DMS153 treated with DMSO at 0.1 percent for 48 hours (cell line): Measurements from ENCODE around the gene MAP3K3.

Experiments
- DNase-seq: peaks from one replicate; lab custom pipeline; 2025; ENCODE audit not compliant: unreplicated experiment; lab: John Stamatoyannopoulos, UW

The MAP3K3 gene

DNA sequence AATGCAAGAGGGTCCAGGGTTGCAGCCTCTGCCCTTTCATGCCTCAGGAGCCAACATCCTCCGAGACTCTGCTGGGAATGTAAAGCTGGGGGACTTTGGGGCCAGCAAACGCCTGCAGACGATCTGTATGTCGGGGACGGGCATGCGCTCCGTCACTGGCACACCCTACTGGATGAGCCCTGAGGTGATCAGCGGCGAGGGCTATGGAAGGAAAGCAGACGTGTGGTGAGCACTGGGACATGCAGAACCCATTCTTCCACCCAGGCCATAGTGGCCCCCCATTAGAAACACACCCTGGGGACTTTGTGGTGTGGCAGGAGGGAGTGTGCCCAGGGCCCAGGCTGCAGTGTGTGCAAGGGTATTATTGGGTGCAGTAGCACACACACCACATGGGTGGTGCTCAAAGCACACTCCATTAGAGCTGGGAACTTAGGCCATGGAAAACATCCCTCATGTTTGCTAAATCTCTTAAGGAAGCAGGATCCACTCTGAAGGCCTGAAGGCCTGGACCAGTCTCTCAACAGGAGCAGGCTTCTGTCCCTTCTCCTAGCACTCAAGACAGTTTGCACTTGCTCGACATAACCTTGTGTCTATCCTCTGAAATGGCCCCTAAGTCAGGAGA lies 70.1 kb downstream of the MAP3K3 start:
- no peak for DNase-seq

- DNase-seq: no peak
These were observed 71.3 kb downstream of the MAP3K3 start for GRCh38 chr17:63693411-63694113.

GRCh38 chr17:63694229-63694949 lies 72.2 kb downstream of the MAP3K3 start:
- no peak for DNase-seq

DNA sequence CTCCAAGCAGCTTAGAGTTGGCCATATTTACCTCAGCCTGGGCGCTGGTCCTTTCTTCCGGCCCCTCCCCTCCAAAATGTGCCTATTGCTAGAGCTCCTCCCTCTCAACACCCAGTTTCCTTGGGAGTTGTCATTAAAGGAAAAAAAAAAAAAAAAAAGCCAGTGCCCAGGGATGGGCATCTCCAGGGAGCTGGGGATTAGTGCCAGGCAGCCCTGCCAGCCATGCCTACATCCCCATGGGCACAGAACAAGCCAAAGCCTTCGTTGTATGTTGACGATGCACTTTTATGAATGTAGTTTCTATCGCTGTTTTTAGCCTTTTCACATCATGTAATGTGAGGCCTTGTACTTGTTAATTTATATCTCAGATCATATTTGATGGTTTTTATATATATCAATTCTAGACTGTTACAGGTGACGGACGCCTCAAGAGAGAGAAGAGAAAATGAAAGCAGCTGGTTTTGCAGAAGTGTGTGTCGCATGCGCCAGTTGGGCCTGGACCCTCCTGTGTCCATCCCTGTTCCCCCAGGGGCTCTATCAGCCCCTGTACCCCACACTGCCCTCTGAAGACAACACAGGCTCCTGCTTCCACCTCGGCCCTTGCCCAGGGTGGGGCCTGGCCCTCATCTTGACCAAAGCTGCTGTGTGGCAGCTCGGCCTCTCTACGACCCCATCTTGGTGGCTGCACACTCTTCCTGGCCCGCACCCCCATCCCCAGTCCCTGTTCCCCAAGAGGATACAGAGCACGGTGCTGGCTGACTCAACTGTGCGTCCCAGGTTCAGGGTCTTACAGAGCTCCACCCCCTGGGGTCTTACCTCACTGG lies 72.9 kb downstream of the MAP3K3 start:
- DNase-seq: no peak

DNA sequence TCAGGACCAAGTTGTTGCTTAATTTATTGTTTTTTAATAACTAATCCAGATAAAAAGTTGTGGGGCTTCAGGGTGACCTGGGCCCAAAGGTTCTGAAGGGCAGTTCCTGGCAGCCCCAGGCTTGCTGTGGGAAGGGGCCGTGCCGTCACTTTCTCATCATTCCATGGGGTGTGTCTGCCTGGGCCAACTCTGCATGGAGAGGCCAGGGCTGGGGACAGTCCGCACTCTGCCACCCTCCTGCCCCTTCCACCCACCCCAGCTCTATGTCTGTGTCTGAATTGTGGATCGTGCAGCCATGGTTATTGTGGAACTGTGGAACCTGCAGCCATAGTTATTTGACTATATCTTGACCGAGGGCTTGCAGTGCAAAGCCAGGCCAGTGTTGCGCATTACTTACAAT lies 73.7 kb downstream of the MAP3K3 start:
- DNase-seq: no peak

DNA sequence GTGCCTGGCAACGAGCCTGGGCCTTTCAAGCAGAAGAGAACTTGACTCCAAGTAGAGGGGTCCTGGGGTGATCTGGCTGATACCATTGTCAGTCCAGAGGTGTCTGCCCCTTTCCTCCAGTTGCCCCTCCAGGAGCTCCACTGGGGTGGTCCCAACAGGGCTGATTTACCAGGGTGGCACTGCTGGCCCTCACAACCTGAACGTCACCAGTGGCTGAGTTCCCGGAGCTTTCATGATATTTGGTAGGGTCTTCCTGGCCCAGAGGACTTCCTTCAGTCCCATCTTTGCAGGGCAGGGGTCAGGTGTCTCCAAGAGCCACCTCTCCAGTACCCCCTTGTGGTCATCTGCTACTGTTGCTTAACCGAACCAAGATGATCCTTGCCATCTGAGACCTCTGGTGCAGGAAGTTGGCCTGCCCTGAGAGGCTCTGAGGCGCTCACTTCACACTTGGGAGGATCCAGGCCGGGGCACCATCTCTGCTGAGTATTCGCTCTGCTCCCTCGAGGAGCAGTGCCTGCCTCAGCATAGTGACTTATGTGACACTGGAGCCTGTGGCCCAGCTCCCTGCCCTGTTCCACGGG lies 74.3 kb downstream of the MAP3K3 start:
- no peak for DNase-seq

DNA sequence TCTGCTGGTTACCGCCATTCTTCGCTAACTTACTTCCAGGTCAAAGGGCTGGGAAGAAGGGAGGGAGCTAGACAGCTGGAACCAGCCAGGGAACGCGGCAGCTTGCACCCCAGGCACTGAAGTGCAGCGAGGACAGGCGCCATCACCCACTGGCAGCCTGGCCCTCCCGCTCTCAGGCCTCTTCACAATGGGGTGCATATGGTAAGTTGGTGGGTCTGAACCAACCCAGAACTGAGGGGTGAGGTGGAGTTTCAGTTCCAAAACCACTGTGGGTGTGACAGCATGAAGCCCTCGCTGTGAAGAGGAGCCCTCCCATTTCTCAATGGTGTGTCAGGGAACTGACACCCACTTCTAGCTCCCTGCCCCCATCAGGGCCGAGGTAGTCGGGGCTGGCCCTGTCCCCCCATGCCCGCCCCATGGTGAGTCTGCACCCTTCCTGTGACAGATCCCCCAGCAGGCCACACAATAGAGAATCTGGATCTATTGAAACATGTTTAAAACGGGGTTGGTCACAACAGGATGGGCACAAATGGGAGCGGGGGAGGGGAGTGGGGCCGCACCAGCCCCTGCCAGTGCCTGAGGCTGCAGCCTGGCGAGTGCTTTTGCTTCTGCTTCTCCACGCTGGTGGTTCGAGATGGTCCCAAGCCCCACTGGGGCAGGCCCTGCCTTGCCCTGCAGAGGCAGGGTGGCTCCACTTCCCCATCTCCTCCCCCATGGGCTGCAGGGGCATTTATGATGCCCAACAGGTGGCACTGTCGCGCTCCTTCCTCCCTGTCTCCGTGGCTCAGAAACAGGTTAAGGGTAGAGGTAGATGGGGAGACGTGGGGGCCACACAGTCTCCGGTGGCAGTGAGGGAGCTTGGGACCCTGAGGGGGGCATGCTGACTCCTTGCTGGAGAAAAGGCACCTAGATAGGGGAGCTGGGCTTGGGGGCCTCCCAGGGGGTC lies 75.4 kb downstream of the MAP3K3 start:
- no peak for DNase-seq

GRCh38 chr17:63698381-63698885 lies 76.2 kb downstream of the MAP3K3 start:
- no peak for DNase-seq

- DNase-seq: no peak
These were observed 76.8 kb downstream of the MAP3K3 start for GRCh38 chr17:63698886-63699637.

- peak; percentile 37 for DNase-seq
These were observed 77.7 kb downstream of the MAP3K3 start, which contains the start of gene LIMD2 for GRCh38 chr17:63699638-63700527. LIMD2 (minus strand) TSS chr17:63700125; CDS start chr17:63699298, 827 bp downstream.

DNA sequence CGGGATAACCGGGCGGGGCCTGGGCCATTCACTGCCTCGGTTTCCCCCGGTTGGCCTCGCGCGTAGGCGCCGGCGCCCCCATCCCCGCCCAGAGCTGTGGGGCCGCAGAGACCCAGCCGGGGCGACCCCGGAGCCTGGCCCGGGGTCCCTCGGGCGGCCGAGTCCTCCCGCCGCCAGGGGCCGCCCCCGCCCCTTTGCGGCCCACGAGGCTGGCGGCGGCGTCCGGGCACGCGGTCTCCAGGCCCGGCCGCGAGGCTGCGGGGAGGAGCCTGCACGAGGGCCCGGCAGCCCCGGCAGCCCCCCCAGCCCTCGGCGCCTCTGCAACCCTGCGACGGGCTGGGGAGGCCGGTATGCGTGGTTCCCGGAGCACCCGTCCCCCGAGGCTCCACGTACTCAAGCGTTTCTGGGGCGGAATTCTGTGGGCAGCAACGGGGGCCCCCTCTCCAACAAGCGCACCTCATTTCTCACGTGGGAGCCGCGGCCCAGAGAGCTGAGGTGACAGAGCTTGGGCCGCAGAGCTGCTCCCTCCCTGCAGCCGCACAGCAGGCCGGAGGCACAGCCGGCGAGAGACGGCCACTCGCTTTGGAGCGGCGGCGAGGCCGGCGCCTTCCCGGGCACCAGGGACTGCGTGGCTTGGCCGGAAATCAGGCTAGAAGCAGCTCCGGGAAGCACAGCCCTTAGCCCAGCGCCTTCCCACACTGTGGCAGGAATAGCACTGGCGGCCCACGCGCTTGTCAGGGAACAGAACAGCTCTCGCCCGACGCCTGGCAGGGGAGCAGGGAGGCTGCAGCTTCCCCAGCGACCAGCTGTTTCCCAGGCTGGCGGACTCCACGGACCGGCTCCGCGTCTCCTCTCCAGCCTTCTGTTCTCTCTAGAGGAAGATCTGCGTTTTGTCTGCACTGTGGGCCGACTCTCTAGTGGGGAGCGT lies 78.6 kb downstream of the MAP3K3 start:
- DNase-seq: peak; percentile 24

- no peak for DNase-seq
These were observed 79.2 kb downstream of the MAP3K3 start for GRCh38 chr17:63701456-63701820.

GRCh38 chr17:63701868-63702720 lies 79.9 kb downstream of the MAP3K3 start:
- peak; percentile 56 for DNase-seq

- DNase-seq: no peak
These were observed 80.5 kb downstream of the MAP3K3 start for GRCh38 chr17:63702721-63703015.

DNA sequence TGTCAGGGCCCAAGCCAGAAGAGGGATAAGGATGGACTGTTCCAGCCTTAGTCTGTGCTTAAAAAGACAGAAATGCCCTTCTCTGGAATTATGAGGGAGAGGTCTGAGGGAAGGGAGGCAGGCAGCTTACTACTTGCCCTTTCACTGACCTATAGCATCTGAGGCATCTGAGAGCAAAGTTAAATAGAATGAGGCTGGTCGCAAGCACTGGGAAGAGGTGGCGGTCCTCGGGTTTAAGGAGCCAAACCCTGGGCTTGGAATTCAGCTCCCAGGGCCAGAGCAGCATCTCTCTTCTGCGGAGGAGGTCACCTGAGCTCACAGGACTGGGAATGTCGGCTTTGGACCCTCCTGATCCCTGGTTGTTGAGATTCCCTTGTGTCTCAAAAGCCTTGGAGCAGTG lies 80.8 kb downstream of the MAP3K3 start:
- no peak for DNase-seq
